ENCODE results near the gene PLP2.
A peak's percentile ranks its signal among the peaks of the same experiment; 100 is the strongest.
"Not testable (repeated sequence)": the region's sequence is repeated elsewhere in the genome, so short reads cannot be mapped to it uniquely, and the experiment has no call there.

Gene PLP2, protein sequence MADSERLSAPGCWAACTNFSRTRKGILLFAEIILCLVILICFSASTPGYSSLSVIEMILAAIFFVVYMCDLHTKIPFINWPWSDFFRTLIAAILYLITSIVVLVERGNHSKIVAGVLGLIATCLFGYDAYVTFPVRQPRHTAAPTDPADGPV

GRCh38 chrX:49171752-49172279, at the start of gene PLP2:
PLP2 (plus strand) TSS chrX:49171898; CDS start chrX:49172001, 103 bp downstream.
- Histone ChIP-seq H3K79me2 (ENCODE audit: control insufficient read depth, insufficient read depth, low read length, unreplicated experiment) (peaks cover 14% of the 10 kb centered on the region), H2AFZ (ENCODE audit: low read length, unreplicated experiment) (no peak within 1 kb of the TSS), H3K36me3 (ENCODE audit: insufficient read depth, low read length) (no peaks in the 10 kb centered on the region), H3K27ac (ENCODE audit: low read depth, low read length) (peak within 1 kb of the TSS; percentile 74), H3K27me3 (ENCODE audit: insufficient read depth, low read length) (no peaks in the 10 kb centered on the region), H3K4me3 (ENCODE audit: low read depth, low read length) (peak within 1 kb of the TSS; percentile 97), H3K4me1 (ENCODE audit: control insufficient read depth, insufficient read depth, low read length, unreplicated experiment) (peaks cover 7% of the 10 kb centered on the region)

GRCh38 chrX:49122499-49122898, 49.2 kb upstream of the PLP2 start:
- Histone ChIP-seq H3K4me1 (ENCODE audit: control insufficient read depth, insufficient read depth, low read length, unreplicated experiment) (no peaks in the 10 kb centered on the region), H3K36me3 (ENCODE audit: insufficient read depth, low read length) (no peaks in the 10 kb centered on the region), H3K79me2 (ENCODE audit: control insufficient read depth, insufficient read depth, low read length, unreplicated experiment) (peaks cover 18% of the 10 kb centered on the region), H3K27me3 (ENCODE audit: insufficient read depth, low read length) (no peaks in the 10 kb centered on the region), H3K4me3 (ENCODE audit: low read depth, low read length) (peak overlapping the region; percentile 99), H3K27ac (ENCODE audit: low read depth, low read length) (no peak overlapping the region), H2AFZ (ENCODE audit: low read length, unreplicated experiment) (no peak overlapping the region)

GRCh38 chrX:49127742-49128258, 43.9 kb upstream of the PLP2 start:
- not testable (repeated sequence) for H3K4me1 ChIP-seq (ENCODE audit: control insufficient read depth, insufficient read depth, low read length, unreplicated experiment); H3K79me2 ChIP-seq (ENCODE audit: control insufficient read depth, insufficient read depth, low read length, unreplicated experiment); H2AFZ ChIP-seq (ENCODE audit: low read length, unreplicated experiment); H3K27me3 ChIP-seq (ENCODE audit: insufficient read depth, low read length); H3K27ac ChIP-seq (ENCODE audit: low read depth, low read length); H3K4me3 ChIP-seq (ENCODE audit: low read depth, low read length); H3K36me3 ChIP-seq (ENCODE audit: insufficient read depth, low read length)

- no peaks in the 10 kb centered on the region for H3K79me2 ChIP-seq (ENCODE audit: control insufficient read depth, insufficient read depth, low read length, unreplicated experiment)
- no peaks in the 10 kb centered on the region for H3K36me3 ChIP-seq (ENCODE audit: insufficient read depth, low read length)
- no peak overlapping the region for H2AFZ ChIP-seq (ENCODE audit: low read length, unreplicated experiment)
- H3K4me1 ChIP-seq (ENCODE audit: control insufficient read depth, insufficient read depth, low read length, unreplicated experiment) = no peaks in the 10 kb centered on the region
- H3K27ac ChIP-seq (ENCODE audit: low read depth, low read length) = no peak overlapping the region
- no peaks in the 10 kb centered on the region for H3K27me3 ChIP-seq (ENCODE audit: insufficient read depth, low read length)
- no peak overlapping the region for H3K4me3 ChIP-seq (ENCODE audit: low read depth, low read length)
Observed at GRCh38 chrX:49129427-49129826, 42.3 kb upstream of the PLP2 start.

GRCh38 chrX:49132275-49132674, 39.4 kb upstream of the PLP2 start:
- H3K79me2 ChIP-seq (ENCODE audit: control insufficient read depth, insufficient read depth, low read length, unreplicated experiment); H3K4me3 ChIP-seq (ENCODE audit: low read depth, low read length); H3K4me1 ChIP-seq (ENCODE audit: control insufficient read depth, insufficient read depth, low read length, unreplicated experiment): not testable (repeated sequence)

DNA sequence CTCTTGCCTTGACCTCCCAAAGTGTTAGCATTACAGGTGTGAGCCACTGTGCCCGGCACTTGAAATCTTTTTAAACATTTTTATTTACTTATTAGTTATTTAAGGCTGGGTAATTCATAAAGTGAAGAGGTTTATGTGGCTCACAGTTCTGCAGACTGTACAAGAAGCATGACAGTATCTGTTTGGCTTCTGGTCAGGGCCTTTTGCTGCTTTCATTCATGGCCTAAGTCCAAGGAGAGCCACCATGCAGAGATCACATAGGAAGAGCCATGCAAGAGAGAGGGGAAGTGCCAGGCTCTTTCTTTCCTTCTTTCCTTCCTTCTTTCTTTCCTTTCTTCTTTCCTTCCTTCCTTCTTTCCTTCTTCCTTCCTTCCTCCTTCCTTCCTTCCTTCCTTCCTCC, 37.9 kb upstream of the PLP2 start:
- Histone ChIP-seq H2AFZ (ENCODE audit: low read length, unreplicated experiment) (no peak overlapping the region), H3K27me3 (ENCODE audit: insufficient read depth, low read length) (no peaks in the 10 kb centered on the region), H3K79me2 (ENCODE audit: control insufficient read depth, insufficient read depth, low read length, unreplicated experiment) (no peaks in the 10 kb centered on the region), H3K27ac (ENCODE audit: low read depth, low read length) (no peak overlapping the region), H3K4me1 (ENCODE audit: control insufficient read depth, insufficient read depth, low read length, unreplicated experiment) (no peaks in the 10 kb centered on the region), H3K36me3 (ENCODE audit: insufficient read depth, low read length) (no peaks in the 10 kb centered on the region), H3K4me3 (ENCODE audit: low read depth, low read length) (no peak overlapping the region)

More at GRCh38 chrX:49132275-49132674, 39.4 kb upstream of the PLP2 start:
- not testable (repeated sequence) for H2AFZ ChIP-seq (ENCODE audit: low read length, unreplicated experiment); H3K36me3 ChIP-seq (ENCODE audit: insufficient read depth, low read length); H3K27me3 ChIP-seq (ENCODE audit: insufficient read depth, low read length); H3K27ac ChIP-seq (ENCODE audit: low read depth, low read length)

DNA sequence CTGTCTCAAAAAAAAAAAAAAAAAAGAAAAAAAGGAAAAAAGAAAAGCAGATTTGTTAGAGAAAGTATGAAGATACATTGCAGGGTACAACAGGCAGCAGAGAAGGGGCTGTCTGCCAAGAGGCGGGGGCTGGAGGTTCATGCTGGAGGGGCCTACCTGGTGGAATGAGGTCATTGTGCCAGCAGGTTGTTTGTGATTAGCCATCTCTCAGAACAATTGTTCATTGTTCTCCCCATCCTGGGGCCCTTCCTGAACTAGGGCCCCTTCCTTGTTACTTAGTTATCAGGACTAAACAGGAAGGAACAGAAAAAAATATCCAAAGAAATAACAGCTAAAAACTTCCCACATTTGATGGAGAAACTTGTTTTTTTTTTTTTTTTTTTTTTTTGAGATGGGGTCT, 34.2 kb upstream of the PLP2 start:
- no peak overlapping the region for H2AFZ ChIP-seq (ENCODE audit: low read length, unreplicated experiment)
- no peaks in the 10 kb centered on the region for H3K36me3 ChIP-seq (ENCODE audit: insufficient read depth, low read length)
- no peaks in the 10 kb centered on the region for H3K79me2 ChIP-seq (ENCODE audit: control insufficient read depth, insufficient read depth, low read length, unreplicated experiment)
- H3K27me3 ChIP-seq (ENCODE audit: insufficient read depth, low read length) = no peaks in the 10 kb centered on the region
- no peak overlapping the region for H3K4me3 ChIP-seq (ENCODE audit: low read depth, low read length)
- no peak overlapping the region for H3K27ac ChIP-seq (ENCODE audit: low read depth, low read length)
- no peaks in the 10 kb centered on the region for H3K4me1 ChIP-seq (ENCODE audit: control insufficient read depth, insufficient read depth, low read length, unreplicated experiment)

DNA sequence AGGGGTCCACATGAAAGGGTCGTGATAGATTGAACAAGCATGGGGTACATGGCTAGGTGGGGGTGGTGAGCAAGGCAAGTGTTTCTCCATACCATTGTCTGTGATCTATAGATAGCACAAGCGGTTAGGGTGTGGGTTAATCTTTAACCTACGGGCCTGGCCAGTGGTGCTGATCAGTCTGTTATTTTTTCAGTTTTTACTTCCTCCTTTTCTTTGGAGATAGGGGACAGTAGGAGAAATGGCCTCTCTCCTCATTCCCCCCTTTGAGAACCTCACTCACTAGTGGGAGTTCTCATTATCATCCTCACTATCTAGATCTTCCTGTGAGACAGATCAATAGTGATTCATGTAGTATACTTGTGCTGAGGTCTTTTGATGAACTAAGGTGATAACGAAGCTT, 32.0 kb upstream of the PLP2 start:
- Histone ChIP-seq H3K36me3 (ENCODE audit: insufficient read depth, low read length) (no peaks in the 10 kb centered on the region), H3K27me3 (ENCODE audit: insufficient read depth, low read length) (no peaks in the 10 kb centered on the region), H3K4me3 (ENCODE audit: low read depth, low read length) (no peak overlapping the region), H3K79me2 (ENCODE audit: control insufficient read depth, insufficient read depth, low read length, unreplicated experiment) (no peaks in the 10 kb centered on the region), H2AFZ (ENCODE audit: low read length, unreplicated experiment) (no peak overlapping the region), H3K27ac (ENCODE audit: low read depth, low read length) (no peak overlapping the region), H3K4me1 (ENCODE audit: control insufficient read depth, insufficient read depth, low read length, unreplicated experiment) (no peaks in the 10 kb centered on the region)

- not testable (repeated sequence) for H3K79me2 ChIP-seq (ENCODE audit: control insufficient read depth, insufficient read depth, low read length, unreplicated experiment); H3K4me3 ChIP-seq (ENCODE audit: low read depth, low read length); H2AFZ ChIP-seq (ENCODE audit: low read length, unreplicated experiment); H3K4me1 ChIP-seq (ENCODE audit: control insufficient read depth, insufficient read depth, low read length, unreplicated experiment); H3K36me3 ChIP-seq (ENCODE audit: insufficient read depth, low read length); H3K27ac ChIP-seq (ENCODE audit: low read depth, low read length); H3K27me3 ChIP-seq (ENCODE audit: insufficient read depth, low read length)
Observed at GRCh38 chrX:49142264-49142663, 29.4 kb upstream of the PLP2 start.

- H3K36me3 ChIP-seq (ENCODE audit: insufficient read depth, low read length); H3K79me2 ChIP-seq (ENCODE audit: control insufficient read depth, insufficient read depth, low read length, unreplicated experiment); H3K27ac ChIP-seq (ENCODE audit: low read depth, low read length); H2AFZ ChIP-seq (ENCODE audit: low read length, unreplicated experiment); H3K27me3 ChIP-seq (ENCODE audit: insufficient read depth, low read length); H3K4me3 ChIP-seq (ENCODE audit: low read depth, low read length); H3K4me1 ChIP-seq (ENCODE audit: control insufficient read depth, insufficient read depth, low read length, unreplicated experiment): not testable (repeated sequence)
Observed at GRCh38 chrX:49143154-49143553, 28.5 kb upstream of the PLP2 start.

DNA sequence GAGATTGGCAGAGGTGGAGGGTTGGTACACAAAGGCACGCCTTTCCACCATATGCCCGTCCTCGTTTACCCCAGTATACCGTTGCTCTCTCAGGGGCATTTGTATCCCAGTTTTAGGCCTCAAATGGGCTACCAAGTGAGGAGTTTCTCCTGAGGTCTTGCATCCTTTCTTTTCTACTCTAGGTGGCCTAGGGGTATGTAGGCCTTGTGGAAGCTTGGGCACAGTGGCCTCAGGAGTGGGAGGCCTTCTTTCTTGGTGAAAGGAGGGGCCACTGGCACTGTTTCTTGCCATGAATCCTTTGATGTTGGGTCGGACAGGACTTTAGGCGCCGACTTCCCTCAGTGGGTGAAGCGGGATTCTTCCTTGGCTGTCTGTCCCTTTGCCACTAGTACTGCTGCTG, 24.4 kb upstream of the PLP2 start:
- H3K4me3 ChIP-seq (ENCODE audit: low read depth, low read length) = no peak overlapping the region
- no peaks in the 10 kb centered on the region for H3K36me3 ChIP-seq (ENCODE audit: insufficient read depth, low read length)
- H3K79me2 ChIP-seq (ENCODE audit: control insufficient read depth, insufficient read depth, low read length, unreplicated experiment) = no peaks in the 10 kb centered on the region
- H3K27ac ChIP-seq (ENCODE audit: low read depth, low read length) = no peak overlapping the region
- no peaks in the 10 kb centered on the region for H3K4me1 ChIP-seq (ENCODE audit: control insufficient read depth, insufficient read depth, low read length, unreplicated experiment)
- H2AFZ ChIP-seq (ENCODE audit: low read length, unreplicated experiment) = no peak overlapping the region
- no peaks in the 10 kb centered on the region for H3K27me3 ChIP-seq (ENCODE audit: insufficient read depth, low read length)
